GM12878 (cell line): ENCODE results near the gene QSOX1. TPM values are rescaled to one million over a fixed set of nuclear protein-coding genes. Genes with fewer than 3 reads are reported as not detected.

Source experiments
- ATAC-seq: fragments of 200-7000 bp; cut with Tn5 transposase; 3 replicates; pipeline ENCODE4 v1.9.1; 2020; ENCODE audit warnings: mild to moderate bottlenecking, moderate library complexity
- BruUV-seq: library from RNA; stranded (reverse); fragments of 400-500 nt; replicated peaks from 2 replicates; lab custom pipeline; 2021; lab: Mats Ljungman, UMichigan
- CTCF ChIA-PET: fragments of 300-600 bp; sonication (Branson Sonifier 250); formaldehyde crosslinking; extraction: SDS; loops from one replicate; lab custom pipeline; 2021; ENCODE audit warnings: inconsistent platforms; lab: Yijun Ruan, JAX
- POLR2A ChIA-PET: fragments of 350-600 bp; formaldehyde crosslinking; extraction: SDS; loops from one replicate; lab custom pipeline; 2021; ENCODE audit warnings: inconsistent platforms; lab: Charles Lee
- RAD21 ChIA-PET: fragments of 300-600 bp; sonication (Branson Sonifier 250); formaldehyde crosslinking; loops from one replicate; lab custom pipeline; 2023; ENCODE audit warnings: antibody characterized with exemption; ENCODE audit not compliant: unreplicated experiment; lab: Charles Lee
- SMC1A ChIA-PET: fragments of 300-600 bp; sonication (Branson Sonifier 250); formaldehyde crosslinking; loops from one replicate; lab custom pipeline; 2023; ENCODE audit not compliant: unreplicated experiment, uncharacterized antibody; lab: Charles Lee
- DNase-seq: peaks from one replicate; pipeline ENCODE4 v3.0.0-alpha.2; 2011; ENCODE audit warnings: low read depth, low spot score
- FAIRE-seq: peaks from 3 replicates; lab custom pipeline; 2011; peaks lifted over from hg19 to GRCh38; lab: Jason Lieb, UNC
- H2AFZ ChIP-seq: 2 replicates; pipeline ENCODE4 v1.6.0; 2011; ENCODE audit warnings: low read depth, low read length, control low read depth; ENCODE audit not compliant: control insufficient read depth
- H3K27ac ChIP-seq: 2 replicates; pipeline ENCODE4 v1.5.1; 2011; ENCODE audit warnings: control low read depth; ENCODE audit not compliant: control insufficient read depth, insufficient read depth
- H3K27me3 ChIP-seq, 2 experiments: replicated peaks in 1 of 2; 2 replicates each; pipeline versions ENCODE4 v1.6.0 to v1.6.1; 2011; ENCODE audit warnings: low read length in 1 of 2; ENCODE audit not compliant: control insufficient read depth in 2 of 2, insufficient read depth in 2 of 2
- H3K36me3 ChIP-seq, 2 experiments: 2 replicates each; pipeline ENCODE4 v1.5.1; 2011; ENCODE audit warnings: low read length in 1 of 2; ENCODE audit not compliant: control insufficient read depth in 2 of 2, insufficient read depth in 2 of 2
- H3K4me1 ChIP-seq: 2 replicates; pipeline ENCODE4 v1.6.1; 2011; ENCODE audit warnings: mild to moderate bottlenecking, low read length, moderate library complexity, mixed read lengths; ENCODE audit not compliant: control insufficient read depth, insufficient read depth
- H3K4me2 ChIP-seq: 2 replicates; pipeline ENCODE4 v1.6.0; 2011; ENCODE audit warnings: control low read depth; ENCODE audit not compliant: control insufficient read depth, insufficient read depth
- H3K4me3 ChIP-seq: fragments of 200-600 bp; sonication (generic); 2 replicates; pipeline ENCODE4 v1.5.1; 2016
- H3K79me2 ChIP-seq: 2 replicates; pipeline ENCODE4 v1.6.0; 2011; ENCODE audit warnings: low read length; ENCODE audit not compliant: control insufficient read depth, insufficient read depth
- H3K9ac ChIP-seq: 2 replicates; pipeline ENCODE4 v1.8.0; 2011; ENCODE audit warnings: low read length, control low read depth, mixed read lengths; ENCODE audit not compliant: control insufficient read depth, insufficient read depth
- H3K9me3 ChIP-seq: replicated peaks from 3 replicates; pipeline ENCODE4 v1.5.1; 2011; ENCODE audit warnings: mild to moderate bottlenecking, low read length; ENCODE audit not compliant: control insufficient read depth, insufficient read depth
- H4K20me1 ChIP-seq: 2 replicates; pipeline ENCODE4 v1.6.0; 2011; ENCODE audit not compliant: control insufficient read depth, insufficient read depth
- CHD1 ChIP-seq: IDR thresholded peaks from 2 replicates; pipeline ENCODE4 v1.6.1; 2012; ENCODE audit warnings: low read depth, low read length, improper control_type of control experiment
- DPF2 ChIP-seq: fragments of 450-650 bp; IDR thresholded peaks from 2 replicates; pipeline ENCODE4 v1.6.1; 2017; ENCODE audit warnings: mild to moderate bottlenecking
- FOS ChIP-seq: IDR thresholded peaks from 3 replicates; pipeline ENCODE4 v1.6.1; 2011; ENCODE audit warnings: borderline replicate concordance; ENCODE audit not compliant: insufficient read length; ENCODE audit errors: extremely low read depth
- HCFC1 ChIP-seq: fragments of 150-350 bp; IDR thresholded peaks from 2 replicates; pipeline ENCODE4 v1.6.1; 2014; ENCODE audit warnings: low read length
- IKZF1 ChIP-seq: fragments of 450-650 bp; conservative IDR thresholded peaks from 2 replicates; pipeline ENCODE4 v1.6.1; 2017; ENCODE audit warnings: antibody characterized with exemption, mild to moderate bottlenecking
- KAT2A ChIP-seq: conservative IDR thresholded peaks from 2 replicates; pipeline ENCODE4 v1.6.1; 2011; ENCODE audit warnings: low read depth, low read length; ENCODE audit not compliant: control insufficient read depth
- MXI1 ChIP-seq: fragments of 150-350 bp; IDR thresholded peaks from 2 replicates; pipeline ENCODE4 v1.6.1; 2011; ENCODE audit warnings: low read depth, mild to moderate bottlenecking, inconsistent platforms, low read length, improper control_type of control experiment
- NRF1 ChIP-seq: conservative IDR thresholded peaks from 2 replicates; pipeline ENCODE4 v1.6.1; 2011; ENCODE audit warnings: mild to moderate bottlenecking, low read depth, low read length, improper control_type of control experiment
- POLR2AphosphoS2 ChIP-seq: IDR thresholded peaks from 2 replicates; pipeline ENCODE4 v1.6.1; 2011; ENCODE audit warnings: low read depth, mild to moderate bottlenecking, low read length, improper control_type of control experiment, moderate library complexity
- SMAD5 ChIP-seq: IDR thresholded peaks from 2 replicates; pipeline ENCODE4 v1.6.1; 2016; ENCODE audit warnings: antibody characterized with exemption, low read depth
- SUZ12 ChIP-seq: fragments of 200-600 bp; sonication (generic); IDR thresholded peaks from one replicate; pipeline ENCODE4 v1.6.1; 2018; ENCODE audit warnings: antibody characterized with exemption, mild to moderate bottlenecking; ENCODE audit not compliant: unreplicated experiment
- TCF12 ChIP-seq: IDR thresholded peaks from 2 replicates; pipeline ENCODE4 v1.6.1; 2011; ENCODE audit warnings: low read depth, mild to moderate bottlenecking, low read length
- ZNF274 ChIP-seq: IDR thresholded peaks from one replicate; pipeline ENCODE4 v1.8.0; 2011; ENCODE audit not compliant: insufficient read length, insufficient read depth
- WGBS: methylation state at CpG from one replicate; pipeline ENCODE4 v1.1.6; 2016; ENCODE audit warnings: low lambda C conversion rate; ENCODE audit not compliant: insufficient replicate concordance, insufficient coverage; ENCODE audit errors: missing lambda C conversion rate; 5-methylcytosine and 5-hydroxymethylcytosine counted together
- in situ Hi-C: fragments of 300-500 bp; cut with MboI; formaldehyde crosslinking; loops from 9 replicates; pipeline ENCODE4 v1.14.3; 2018; ENCODE audit warnings: mixed read lengths
- intact Hi-C: fragments of 100-400 bp; cut with micrococcal nuclease; formaldehyde crosslinking; loops from one replicate; pipeline ENCODE4 v1.14.2; 2022; ENCODE audit not compliant: unreplicated experiment
- polyA plus RNA-seq, 11 experiments: library from polyadenylated mRNA; depleted of rRNA in 4 of 11; unstranded in 6 of 11; stranded (reverse) in 5 of 11; fragments of >200 nt; fragmentation: Nextera tagmentation in 4 of 11; fragmentation: Illumina TruSeq in 1 of 11; extraction: Ambion mirVana in 4 of 11; extraction: Trizol in 1 of 11; gene quantifications; 1 replicate in 1 of 11; 2 replicates in 10 of 11; pipeline versions ENCODE4 v1.2.1 to v1.2.3, GENCODE V29; 2011 to 2016; ENCODE audit warnings: inconsistent platforms in 2 of 11, missing spikeins in 2 of 11, low read depth in 1 of 11
- total RNA-seq, 4 experiments: library from RNA; depleted of rRNA in 3 of 4; stranded (reverse); fragments of >200 nt in 3 of 4; fragmentation: Illumina TruSeq in 1 of 4; extraction: Trizol in 1 of 4; gene quantifications; 2 replicates each; pipeline versions ENCODE4 v1.2.1 to v1.2.3, GENCODE V29; 2013 to 2021
- TF ChIP-seq, protein P1 (sequence below): IDR thresholded peaks from 2 replicates; pipeline ENCODE4 v1.6.1; 2012; ENCODE audit warnings: improper control_type of control experiment, low read depth, low read length; ENCODE audit not compliant: insufficient replicate concordance
- TF ChIP-seq, protein P2 (sequence below): fragments of 450-650 bp; IDR thresholded peaks from 2 replicates; pipeline ENCODE4 v1.6.1; 2014; ENCODE audit warnings: mild to moderate bottlenecking

Gene QSOX1
- total and polyA plus RNA-seq, 10 of the 15 experiments (the other 5 are each of a cell fraction or from before 2014, with no cell fraction given) = 1.8 to 31.3 (median 11.2) TPM

DNA sequence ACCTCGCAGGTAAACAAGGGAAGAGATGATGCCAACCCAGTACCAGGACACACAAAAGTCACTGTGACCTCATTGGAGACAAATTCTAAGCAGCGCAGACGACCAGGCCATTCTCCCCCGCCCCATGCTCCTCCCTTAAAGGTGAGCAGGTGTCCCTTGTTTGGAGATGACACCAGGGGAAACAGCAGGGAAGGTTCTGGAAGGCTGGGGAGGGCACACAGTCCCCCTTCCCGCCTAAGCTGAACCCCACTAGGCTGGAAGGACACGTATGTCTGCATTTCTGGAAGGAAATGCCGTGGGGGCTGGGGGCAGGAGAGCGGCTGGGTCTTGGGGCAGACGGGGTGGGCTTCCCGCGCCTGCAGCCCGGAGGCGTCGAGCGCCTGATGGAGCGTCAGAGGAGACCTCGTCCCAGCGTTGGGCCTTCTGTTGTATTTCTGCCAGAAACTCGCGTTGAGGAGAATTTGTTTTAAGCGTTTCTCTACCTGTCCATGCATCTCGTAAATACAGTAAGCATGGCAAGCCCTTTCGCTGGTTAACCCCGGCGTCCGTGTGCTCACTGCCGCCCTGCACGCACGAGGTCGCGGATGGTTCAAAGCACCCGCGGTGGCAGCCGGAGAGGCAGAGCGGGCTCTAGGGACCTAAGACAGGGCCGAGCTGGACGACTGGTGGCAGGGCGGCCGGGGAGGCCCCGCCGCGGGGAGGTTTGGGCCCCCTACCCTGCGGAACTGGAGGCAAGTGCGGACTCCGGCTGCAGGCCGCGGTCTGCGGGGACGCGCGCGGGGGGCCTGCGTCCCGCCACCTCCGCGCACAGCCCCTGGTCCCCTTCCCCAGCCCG is 74.2 kb downstream of the QSOX1 start:
- Histone ChIP-seq H3K4me2 (peak overlapping the region; percentile 99), H3K9me3 (no peaks in the 10 kb centered on the region; the same call in 2 of the 3 replicates), H2AFZ (peak overlapping the region; percentile 75), H3K27ac (no peak overlapping the region), H3K36me3 (no peaks in the 10 kb centered on the region), H3K9ac (no peak overlapping the region), H3K4me3 (peak overlapping the region; percentile 67), H3K79me2 (no peaks in the 10 kb centered on the region), H3K4me1 (peaks cover 6% of the 10 kb centered on the region), H4K20me1 (peaks cover 3% of the 10 kb centered on the region; the same call in 1 of the 2 replicates), H3K27me3 (peaks cover 27 to 30% of the 10 kb centered on the region in 2 experiments)
- no peak for TF ChIP-seq FOS
- 0 out of 2 replicates have a peak, but pooled peaks have one; percentile 35 for TF ChIP-seq DPF2
- TF ChIP-seq HCFC1 = no peak
- TF ChIP-seq ZNF274 = no peak
- 0 out of 2 replicates have a peak, but pooled peaks have one; percentile 20 for TF ChIP-seq IKZF1
- no peak for TF ChIP-seq NRF1
- TF ChIP-seq TCF12 = no peak
- TF ChIP-seq SMAD5 = no peak
- TF ChIP-seq SUZ12 = peak; percentile 92
- TF ChIP-seq KAT2A = no peak
- TF ChIP-seq, protein P1, sequence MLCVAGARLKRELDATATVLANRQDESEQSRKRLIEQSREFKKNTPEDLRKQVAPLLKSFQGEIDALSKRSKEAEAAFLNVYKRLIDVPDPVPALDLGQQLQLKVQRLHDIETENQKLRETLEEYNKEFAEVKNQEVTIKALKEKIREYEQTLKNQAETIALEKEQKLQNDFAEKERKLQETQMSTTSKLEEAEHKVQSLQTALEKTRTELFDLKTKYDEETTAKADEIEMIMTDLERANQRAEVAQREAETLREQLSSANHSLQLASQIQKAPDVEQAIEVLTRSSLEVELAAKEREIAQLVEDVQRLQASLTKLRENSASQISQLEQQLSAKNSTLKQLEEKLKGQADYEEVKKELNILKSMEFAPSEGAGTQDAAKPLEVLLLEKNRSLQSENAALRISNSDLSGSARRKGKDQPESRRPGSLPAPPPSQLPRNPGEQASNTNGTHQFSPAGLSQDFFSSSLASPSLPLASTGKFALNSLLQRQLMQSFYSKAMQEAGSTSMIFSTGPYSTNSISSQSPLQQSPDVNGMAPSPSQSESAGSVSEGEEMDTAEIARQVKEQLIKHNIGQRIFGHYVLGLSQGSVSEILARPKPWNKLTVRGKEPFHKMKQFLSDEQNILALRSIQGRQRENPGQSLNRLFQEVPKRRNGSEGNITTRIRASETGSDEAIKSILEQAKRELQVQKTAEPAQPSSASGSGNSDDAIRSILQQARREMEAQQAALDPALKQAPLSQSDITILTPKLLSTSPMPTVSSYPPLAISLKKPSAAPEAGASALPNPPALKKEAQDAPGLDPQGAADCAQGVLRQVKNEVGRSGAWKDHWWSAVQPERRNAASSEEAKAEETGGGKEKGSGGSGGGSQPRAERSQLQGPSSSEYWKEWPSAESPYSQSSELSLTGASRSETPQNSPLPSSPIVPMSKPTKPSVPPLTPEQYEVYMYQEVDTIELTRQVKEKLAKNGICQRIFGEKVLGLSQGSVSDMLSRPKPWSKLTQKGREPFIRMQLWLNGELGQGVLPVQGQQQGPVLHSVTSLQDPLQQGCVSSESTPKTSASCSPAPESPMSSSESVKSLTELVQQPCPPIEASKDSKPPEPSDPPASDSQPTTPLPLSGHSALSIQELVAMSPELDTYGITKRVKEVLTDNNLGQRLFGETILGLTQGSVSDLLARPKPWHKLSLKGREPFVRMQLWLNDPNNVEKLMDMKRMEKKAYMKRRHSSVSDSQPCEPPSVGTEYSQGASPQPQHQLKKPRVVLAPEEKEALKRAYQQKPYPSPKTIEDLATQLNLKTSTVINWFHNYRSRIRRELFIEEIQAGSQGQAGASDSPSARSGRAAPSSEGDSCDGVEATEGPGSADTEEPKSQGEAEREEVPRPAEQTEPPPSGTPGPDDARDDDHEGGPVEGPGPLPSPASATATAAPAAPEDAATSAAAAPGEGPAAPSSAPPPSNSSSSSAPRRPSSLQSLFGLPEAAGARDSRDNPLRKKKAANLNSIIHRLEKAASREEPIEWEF = no peak
- TF ChIP-seq, protein P2, sequence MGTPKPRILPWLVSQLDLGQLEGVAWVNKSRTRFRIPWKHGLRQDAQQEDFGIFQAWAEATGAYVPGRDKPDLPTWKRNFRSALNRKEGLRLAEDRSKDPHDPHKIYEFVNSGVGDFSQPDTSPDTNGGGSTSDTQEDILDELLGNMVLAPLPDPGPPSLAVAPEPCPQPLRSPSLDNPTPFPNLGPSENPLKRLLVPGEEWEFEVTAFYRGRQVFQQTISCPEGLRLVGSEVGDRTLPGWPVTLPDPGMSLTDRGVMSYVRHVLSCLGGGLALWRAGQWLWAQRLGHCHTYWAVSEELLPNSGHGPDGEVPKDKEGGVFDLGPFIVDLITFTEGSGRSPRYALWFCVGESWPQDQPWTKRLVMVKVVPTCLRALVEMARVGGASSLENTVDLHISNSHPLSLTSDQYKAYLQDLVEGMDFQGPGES = no peak
- TF ChIP-seq MXI1 = no peak
- TF ChIP-seq CHD1 = no peak
- TF ChIP-seq POLR2AphosphoS2 = no peak
- in situ Hi-C loops (no loop called here), intact Hi-C loops (no loop called here)
- ATAC-seq = peak; percentile 19
- CTCF ChIA-PET = no interaction called here
- RAD21 ChIA-PET = interaction anchor here (0.9 kb wide), 1 partner anchor 24 kb away, joined by 3 read pairs; no protein-coding TSS in a partner anchor
- SMC1A ChIA-PET = no interaction called here
- DNase-seq = no peak
- POLR2A ChIA-PET = no interaction called here
- no peak for FAIRE-seq
- WGBS = 33% methylated on average over 43 of the region's 57 CpGs
- no TSS peak for BruUV-seq
